Ishikawa (cell line): ENCODE measurements around the gene TMEM181.

ENCODE experiments used
- EP300 ChIP-seq: IDR thresholded peaks from 2 replicates; pipeline ENCODE4 v1.6.1; 2012; ENCODE audit warnings: borderline replicate concordance
- TAF1 ChIP-seq: IDR thresholded peaks from 2 replicates; pipeline ENCODE4 v1.6.1; 2012; ENCODE audit warnings: low read depth, mild to moderate bottlenecking

- TF ChIP-seq TAF1 (no peak), EP300 (no peak)
Measured at GRCh38 chr6:158595223-158595622, 35.3 kb downstream of the TMEM181 start.
